Right atrium auricular region (tissue), 2 donors: ENCODE data around the gene FAM72A. TPM values are rescaled to one million over a fixed set of nuclear protein-coding genes. Genes with fewer than 3 reads are reported as not detected.
"Not testable (repeated sequence)": the region's sequence is repeated elsewhere in the genome, so short reads cannot be mapped to it uniquely, and the experiment has no call there.

Source experiments
- DNase-seq: peaks from one replicate; pipeline ENCODE4 v3.0.0-alpha.2; 2019; ENCODE audit warnings: low spot score
- H3K27ac ChIP-seq, 2 donors: fragments of 200-600 bp; sonication (generic); 1 replicate in 1 of 2; 2 replicates in 1 of 2; pipeline ENCODE4 v1.5.1; 2016 to 2019
- H3K27me3 ChIP-seq, 2 donors: fragments of 200-600 bp; sonication (generic); one replicate each; pipeline versions ENCODE4 v1.5.1 to v1.6.0; 2017 to 2019
- H3K36me3 ChIP-seq: fragments of 200-600 bp; sonication (generic); one replicate; pipeline ENCODE4 v1.5.1; 2016
- H3K4me1 ChIP-seq, 2 donors: fragments of 200-600 bp; sonication (generic); one replicate each; pipeline versions ENCODE4 v1.5.1 to v1.6.0; 2017 to 2019
- H3K4me3 ChIP-seq, 2 donors: fragments of 200-600 bp; sonication (generic); 1 replicate in 1 of 2; 2 replicates in 1 of 2; pipeline ENCODE4 v1.5.1; 2017 to 2019; ENCODE audit warnings: mild to moderate bottlenecking in 1 of 2, moderate library complexity in 1 of 2
- H3K9me3 ChIP-seq, 2 donors: fragments of 200-600 bp; sonication (generic); one replicate each; pipeline ENCODE4 v1.5.1; 2019
- total RNA-seq, 2 donors: library from RNA; depleted of rRNA; stranded (reverse); fragments of >200 nt; gene quantifications; one replicate each; pipeline ENCODE4 v1.1.0, GENCODE V29; 2016

Gene FAM72A
- total RNA-seq, 2 donors from 2014 or later: 0.28 TPM; not detected in 1

GRCh38 chr1:206221585-206221984 lies 18.9 kb upstream of the FAM72A start:
- not testable (repeated sequence) for H3K4me3 ChIP-seq, H3K4me1 ChIP-seq, H3K27ac ChIP-seq, H3K36me3 ChIP-seq, DNase-seq, H3K27me3 ChIP-seq, H3K9me3 ChIP-seq

GRCh38 chr1:206220332-206221000 lies 17.8 kb upstream of the FAM72A start:
- H3K4me1 ChIP-seq, H3K27me3 ChIP-seq, H3K9me3 ChIP-seq, H3K4me3 ChIP-seq, H3K36me3 ChIP-seq: not testable (repeated sequence)
- H3K27ac ChIP-seq: peak overlapping the region in 1 of 2 donors; percentile 48
- peak; percentile 61 for DNase-seq

GRCh38 chr1:206219514-206220331 lies 17.1 kb upstream of the FAM72A start:
- H3K4me1 ChIP-seq: not testable (repeated sequence)

GRCh38 chr1:206218765-206219164 lies 16.1 kb upstream of the FAM72A start:
- not testable (repeated sequence) for H3K27ac ChIP-seq, H3K27me3 ChIP-seq, H3K36me3 ChIP-seq, H3K9me3 ChIP-seq, H3K4me1 ChIP-seq, DNase-seq, H3K4me3 ChIP-seq

More at GRCh38 chr1:206219514-206220331, 17.1 kb upstream of the FAM72A start:
- not testable (repeated sequence) for H3K4me3 ChIP-seq, DNase-seq, H3K27me3 ChIP-seq, H3K9me3 ChIP-seq, H3K36me3 ChIP-seq
- H3K27ac ChIP-seq: peak overlapping the region in 1 of 2 donors; percentile 48

GRCh38 chr1:206218285-206218684 lies 15.6 kb upstream of the FAM72A start:
- H3K4me3 ChIP-seq, H3K4me1 ChIP-seq, DNase-seq, H3K27ac ChIP-seq, H3K36me3 ChIP-seq, H3K27me3 ChIP-seq, H3K9me3 ChIP-seq: not testable (repeated sequence)

- not testable (repeated sequence) for H3K27ac ChIP-seq, DNase-seq
Observed at GRCh38 chr1:206215600-206216392, 13.2 kb upstream of the FAM72A start.

GRCh38 chr1:206210802-206211201 lies 8.2 kb upstream of the FAM72A start:
- H3K4me1 ChIP-seq, H3K9me3 ChIP-seq, H3K27ac ChIP-seq, H3K4me3 ChIP-seq, H3K36me3 ChIP-seq, H3K27me3 ChIP-seq, DNase-seq: not testable (repeated sequence)

More at GRCh38 chr1:206215600-206216392, 13.2 kb upstream of the FAM72A start:
- H3K27me3 ChIP-seq, H3K36me3 ChIP-seq, H3K9me3 ChIP-seq, H3K4me3 ChIP-seq, H3K4me1 ChIP-seq: not testable (repeated sequence)

GRCh38 chr1:206205569-206205968 lies 2.9 kb upstream of the FAM72A start:
- H3K27me3 ChIP-seq, H3K36me3 ChIP-seq, H3K4me1 ChIP-seq, H3K9me3 ChIP-seq, DNase-seq: not testable (repeated sequence)
- H3K4me3 ChIP-seq: peak overlapping the region; percentile 29 to 40
- peak overlapping the region in 1 of 2 donors; percentile 10 for H3K27ac ChIP-seq

GRCh38 chr1:206204871-206205270 lies 2.2 kb upstream of the FAM72A start:
- H3K36me3 ChIP-seq, H3K27me3 ChIP-seq, H3K9me3 ChIP-seq, H3K4me1 ChIP-seq, DNase-seq: not testable (repeated sequence)
- H3K27ac ChIP-seq: peak overlapping the region; percentile 51 to 63
- H3K4me3 ChIP-seq: peak overlapping the region; percentile 42 to 58

- DNase-seq, H3K4me1 ChIP-seq, H3K27me3 ChIP-seq, H3K9me3 ChIP-seq, H3K36me3 ChIP-seq: not testable (repeated sequence)
- H3K4me3 ChIP-seq: peak overlapping the region; percentile 43 to 48
- H3K27ac ChIP-seq: peak overlapping the region; percentile 51 to 60
Observed at GRCh38 chr1:206204159-206204511, 1.5 kb upstream of the FAM72A start.

- peak within 1 kb of the TSS; percentile 84 to 87 for H3K27ac ChIP-seq
- H3K9me3 ChIP-seq, H3K27me3 ChIP-seq, H3K4me1 ChIP-seq, H3K36me3 ChIP-seq: not testable (repeated sequence)
- peak within 1 kb of the TSS; percentile 46 to 59 for H3K4me3 ChIP-seq
- DNase-seq: peak; percentile 76
Observed at GRCh38 chr1:206203364-206204158, 922 bp upstream of the FAM72A start, which contains the start of gene SRGAP2. SRGAP2 (plus strand) TSS chr1:206203541; CDS start chr1:206205971, 2,430 bp downstream.

GRCh38 chr1:206196748-206197424 lies 5.8 kb downstream of the FAM72A start:
- H3K4me1 ChIP-seq, H3K36me3 ChIP-seq, H3K27ac ChIP-seq, H3K9me3 ChIP-seq, H3K27me3 ChIP-seq, H3K4me3 ChIP-seq, DNase-seq: not testable (repeated sequence)

- not testable (repeated sequence) for H3K9me3 ChIP-seq, H3K4me1 ChIP-seq, H3K36me3 ChIP-seq, H3K27me3 ChIP-seq, H3K27ac ChIP-seq, H3K4me3 ChIP-seq, DNase-seq
Observed at GRCh38 chr1:206195182-206195581, 7.5 kb downstream of the FAM72A start.
